PC-3 (cell line): Measurements from ENCODE around the gene F12. TPM values are rescaled to one million over a fixed set of nuclear protein-coding genes. Genes with fewer than 3 reads are reported as not detected.

ENCODE experiments used
- ATAC-seq: fragments of 200-7000 bp; cut with Tn5 transposase; 2 replicates; pipeline ENCODE4 v1.9.1; 2020; ENCODE audit warnings: mild to moderate bottlenecking, moderate library complexity
- BruUV-seq: library from RNA; stranded (reverse); fragments of 400-500 nt; replicated peaks from 2 replicates; lab custom pipeline; 2021; lab: Mats Ljungman, UMichigan
- CTCF ChIA-PET: fragments of 300-600 bp; sonication (Branson Sonifier 250); formaldehyde crosslinking; loops from one replicate; lab custom pipeline; 2022; ENCODE audit warnings: antibody characterized with exemption; lab: Charles Lee
- POLR2A ChIA-PET: fragments of 300-600 bp; sonication (Branson Sonifier 250); formaldehyde crosslinking; loops from one replicate; lab custom pipeline; 2022; ENCODE audit warnings: antibody characterized with exemption; ENCODE audit not compliant: unreplicated experiment; lab: Charles Lee
- DNase-seq: peaks from one replicate; pipeline ENCODE4 v3.0.0-alpha.2; 2015
- H2AFZ ChIP-seq: fragments of 300-600 bp; sonication (generic); 2 replicates; pipeline ENCODE4 v1.6.0; 2016; ENCODE audit warnings: antibody characterized with exemption, low read length
- H3F3A ChIP-seq: fragments of 300-600 bp; sonication (generic); one replicate; pipeline ENCODE4 v1.6.0; 2017; ENCODE audit warnings: antibody characterized with exemption, low read length, control low read depth, mild to moderate bottlenecking; ENCODE audit not compliant: unreplicated experiment
- H3K27ac ChIP-seq: fragments of 300-600 bp; sonication (generic); 2 replicates; pipeline ENCODE4 v1.5.1; 2016; ENCODE audit warnings: mild to moderate bottlenecking, low read length
- H3K27me3 ChIP-seq: fragments of 300-600 bp; sonication (generic); 2 replicates; pipeline ENCODE4 v1.6.1; 2016; ENCODE audit warnings: low read length, mixed read lengths
- H3K36me3 ChIP-seq: fragments of 300-600 bp; sonication (generic); 2 replicates; pipeline ENCODE4 v1.6.1; 2016; ENCODE audit warnings: low read depth, mixed run types, low read length, mixed read lengths
- H3K4me1 ChIP-seq: fragments of 300-600 bp; sonication (generic); 2 replicates; pipeline ENCODE4 v1.5.1; 2016; ENCODE audit warnings: low read length; ENCODE audit not compliant: insufficient read depth
- H3K4me2 ChIP-seq: fragments of 300-600 bp; sonication (generic); 2 replicates; pipeline ENCODE4 v1.6.0; 2016; ENCODE audit warnings: low read length
- H3K4me3 ChIP-seq: fragments of 300-600 bp; sonication (generic); 2 replicates; pipeline ENCODE4 v1.5.1; 2016; ENCODE audit warnings: mild to moderate bottlenecking, low read length, mixed read lengths
- H3K79me2 ChIP-seq: fragments of 300-600 bp; sonication (generic); 2 replicates; pipeline ENCODE4 v1.6.1; 2017; ENCODE audit warnings: low read length, mixed read lengths
- H3K9ac ChIP-seq: fragments of 300-600 bp; sonication (generic); 2 replicates; pipeline ENCODE4 v1.6.0; 2016; ENCODE audit warnings: mild to moderate bottlenecking, low read length
- H3K9me2 ChIP-seq: fragments of 300-600 bp; sonication (generic); replicated peaks from 2 replicates; pipeline ENCODE4 v1.6.1; 2016; ENCODE audit warnings: mixed run types, low read length, mixed read lengths
- H3K9me3 ChIP-seq: fragments of 300-600 bp; sonication (generic); 2 replicates; pipeline ENCODE4 v1.6.1; 2016; ENCODE audit warnings: low read length, mixed read lengths
- H4K20me1 ChIP-seq: fragments of 300-600 bp; sonication (generic); 2 replicates; pipeline ENCODE4 v1.6.1; 2016; ENCODE audit warnings: low read length, mixed read lengths
- CTCF ChIP-seq: fragments of 300-600 bp; sonication (generic); conservative IDR thresholded peaks from 2 replicates; pipeline ENCODE4 v1.5.1; 2017; ENCODE audit warnings: antibody characterized with exemption, low read depth, mild to moderate bottlenecking, low read length
- EZH2 ChIP-seq: fragments of 300-600 bp; sonication (generic); IDR thresholded peaks from one replicate; pipeline ENCODE4 v1.6.1; 2017; ENCODE audit warnings: antibody characterized with exemption, mild to moderate bottlenecking, low read length; ENCODE audit not compliant: unreplicated experiment
- EZH2phosphoT487 ChIP-seq: fragments of 300-600 bp; sonication (generic); IDR thresholded peaks from 2 replicates; pipeline ENCODE4 v1.6.1; 2018; ENCODE audit warnings: mild to moderate bottlenecking, antibody characterized with exemption, low read length, borderline replicate concordance
- intact Hi-C: fragments of 100-400 bp; cut with micrococcal nuclease; formaldehyde crosslinking; loops from 2 replicates; pipeline ENCODE4 v1.9.0; 2023
- total RNA-seq: library from RNA; depleted of rRNA; stranded (reverse); fragments of >200 nt; gene quantifications from 2 replicates; pipeline ENCODE4 v1.2.3, GENCODE V29; 2014

F12 gene
- total RNA-seq, 1 experiment from 2014 or later = 36.8 TPM

- TF ChIP-seq CTCF (peak; percentile 66), EZH2phosphoT487 (no peak)
- Histone ChIP-seq H3K4me3 (peak overlapping the region; percentile 80), H3K27me3 (no peaks in the 10 kb centered on the region), H3K4me1 (peaks cover 13% of the 10 kb centered on the region), H3F3A (no peaks in the 10 kb centered on the region), H3K79me2 (no peaks in the 10 kb centered on the region), H3K27ac (0 out of 2 replicates have a peak overlapping the region, but pooled peaks have one; percentile 14), H2AFZ (peak overlapping the region; percentile 86), H3K4me2 (peak overlapping the region; percentile 99), H4K20me1 (no peaks in the 10 kb centered on the region), H3K9me3 (no peaks in the 10 kb centered on the region), H3K36me3 (no peaks in the 10 kb centered on the region), H3K9ac (peak overlapping the region; percentile 70), H3K9me2 (no peaks in the 10 kb centered on the region)
- peak; percentile 71 for ATAC-seq
- no TSS peak for BruUV-seq
- ChIA-PET POLR2A (interaction anchor here (0.6 to 1.1 kb wide), 5 partner anchors 22 to 754 kb away, joined by 3 to 6 read pairs (median 3); partner anchors contain the start of gene GRK6), CTCF (interaction anchor here (0.5 to 3.1 kb wide), 15 partner anchors 13 to 300 kb away, joined by 3 to 36 read pairs (median 5); partner anchors contain the start of genes DBN1, GRK6 and PDLIM7)
- DNase-seq = peak; percentile 83
- intact Hi-C loops = loop anchor here (1.0 to 2.0 kb wide), 5 partner anchors 23 to 97 kb away; partner anchors contain the start of genes GRK6 and PDLIM7
Observed at GRCh38 chr5:177403792-177404640, 5.3 kb downstream of the F12 start.

- Histone ChIP-seq H3K4me3 (peak overlapping the region; percentile 80), H3K36me3 (no peaks in the 10 kb centered on the region), H3K9ac (peak overlapping the region; percentile 70), H3F3A (no peaks in the 10 kb centered on the region), H4K20me1 (no peaks in the 10 kb centered on the region), H3K4me2 (peak overlapping the region; percentile 99), H3K79me2 (no peaks in the 10 kb centered on the region), H3K27ac (peak overlapping the region; percentile 13; the same call in 1 of the 2 replicates), H3K4me1 (peaks cover 13% of the 10 kb centered on the region), H3K27me3 (no peaks in the 10 kb centered on the region), H3K9me3 (no peaks in the 10 kb centered on the region), H3K9me2 (no peaks in the 10 kb centered on the region), H2AFZ (peak overlapping the region; percentile 86)
- intact Hi-C loops = loop anchor here (1.0 to 2.0 kb wide), 3 partner anchors 24 to 94 kb away; partner anchors contain the start of genes GRK6 and PDLIM7
- BruUV-seq = TSS peak; percentile 26
- TF ChIP-seq EZH2phosphoT487 = no peak
- TF ChIP-seq EZH2 = no peak
- TF ChIP-seq CTCF = no peak
- DNase-seq (peak; percentile 35), ATAC-seq (peak; percentile 16)
- CTCF ChIA-PET = interaction anchor here (0.6 to 3.1 kb wide), 12 partner anchors 13 to 299 kb away, joined by 3 to 36 read pairs (median 8); partner anchors contain the start of gene GRK6
- POLR2A ChIA-PET = interaction anchor here (0.5 to 1.1 kb wide), 7 partner anchors 12 to 74 kb away, joined by 3 to 9 read pairs (median 3); partner anchors contain the start of gene GRK6
Observed at GRCh38 chr5:177403102-177403791, 6.1 kb downstream of the F12 start.
